Lower leg skin (tissue), 3 donors: ENCODE data around the gene STIM1.

ENCODE experiments used
- POLR2A ChIP-seq, 2 donors: fragments of 450-650 bp; IDR thresholded peaks; one replicate each; pipeline ENCODE4 v1.6.1; 2016 to 2017; ENCODE audit warnings: antibody characterized with exemption in 2 of 2, mild to moderate bottlenecking in 1 of 2, moderate library complexity in 1 of 2
- TF ChIP-seq, protein P1 (sequence below), 3 donors: fragments of 450-650 bp; IDR thresholded peaks; one replicate each; pipeline ENCODE4 v1.5.1; 2016; ENCODE audit warnings: antibody characterized with exemption in 3 of 3, mild to moderate bottlenecking in 3 of 3, moderate library complexity in 2 of 3

DNA sequence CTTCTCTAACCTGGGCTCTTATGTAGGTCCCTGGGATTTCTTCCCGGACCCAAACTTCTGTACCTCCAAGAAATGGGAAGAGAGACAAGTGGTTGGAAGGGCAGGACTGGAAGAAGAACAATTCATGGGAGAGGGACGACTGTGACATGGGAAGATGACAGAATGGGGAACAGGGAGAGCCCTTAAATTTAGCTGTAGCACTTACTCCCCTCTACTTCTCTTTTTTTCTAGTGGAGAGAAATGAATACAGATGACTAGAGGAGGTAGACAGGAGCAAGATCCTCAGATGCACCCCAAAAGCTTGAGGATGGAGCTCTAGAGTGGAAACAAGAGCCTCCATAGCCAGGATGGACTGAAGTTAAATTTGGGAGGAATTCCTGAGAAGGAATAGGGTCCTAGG, 17.0 kb upstream of the STIM1 start:
- TF ChIP-seq, protein P1, sequence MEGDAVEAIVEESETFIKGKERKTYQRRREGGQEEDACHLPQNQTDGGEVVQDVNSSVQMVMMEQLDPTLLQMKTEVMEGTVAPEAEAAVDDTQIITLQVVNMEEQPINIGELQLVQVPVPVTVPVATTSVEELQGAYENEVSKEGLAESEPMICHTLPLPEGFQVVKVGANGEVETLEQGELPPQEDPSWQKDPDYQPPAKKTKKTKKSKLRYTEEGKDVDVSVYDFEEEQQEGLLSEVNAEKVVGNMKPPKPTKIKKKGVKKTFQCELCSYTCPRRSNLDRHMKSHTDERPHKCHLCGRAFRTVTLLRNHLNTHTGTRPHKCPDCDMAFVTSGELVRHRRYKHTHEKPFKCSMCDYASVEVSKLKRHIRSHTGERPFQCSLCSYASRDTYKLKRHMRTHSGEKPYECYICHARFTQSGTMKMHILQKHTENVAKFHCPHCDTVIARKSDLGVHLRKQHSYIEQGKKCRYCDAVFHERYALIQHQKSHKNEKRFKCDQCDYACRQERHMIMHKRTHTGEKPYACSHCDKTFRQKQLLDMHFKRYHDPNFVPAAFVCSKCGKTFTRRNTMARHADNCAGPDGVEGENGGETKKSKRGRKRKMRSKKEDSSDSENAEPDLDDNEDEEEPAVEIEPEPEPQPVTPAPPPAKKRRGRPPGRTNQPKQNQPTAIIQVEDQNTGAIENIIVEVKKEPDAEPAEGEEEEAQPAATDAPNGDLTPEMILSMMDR (IDR thresholded peaks at IDR 0.05): no peak
- TF ChIP-seq POLR2A (IDR thresholded peaks at IDR 0.05): no peak
